H9 (cell line): ENCODE data around the gene TPD52L1. TPM values are rescaled to one million over a fixed set of nuclear protein-coding genes. Genes with fewer than 3 reads are reported as not detected.

ENCODE experiments used
- DNase-seq: peaks from one replicate; pipeline ENCODE4 v3.0.0-alpha.2; 2017
- H2AFZ ChIP-seq: one replicate; pipeline ENCODE4 v1.6.1; 2013; ENCODE audit warnings: mild to moderate bottlenecking, low read length, control low read depth, moderate library complexity
- H2AK5ac ChIP-seq: 2 replicates; pipeline ENCODE4 v1.6.1; 2013; ENCODE audit warnings: low read length, control low read depth, mixed read lengths; ENCODE audit not compliant: insufficient read length
- H2BK120ac ChIP-seq: one replicate; pipeline ENCODE4 v1.6.1; 2013; ENCODE audit warnings: low read depth, mild to moderate bottlenecking, low read length, control low read depth, inconsistent platforms; ENCODE audit not compliant: poor library complexity, severe bottlenecking
- H2BK12ac ChIP-seq: 2 replicates; pipeline ENCODE4 v1.6.1; 2013; ENCODE audit warnings: low read length, control low read depth, mixed read lengths, low read depth; ENCODE audit not compliant: insufficient read length
- H2BK15ac ChIP-seq: 2 replicates; pipeline ENCODE4 v1.6.1; 2013; ENCODE audit warnings: low read depth, low read length, control low read depth
- H2BK20ac ChIP-seq: one replicate; pipeline ENCODE4 v1.6.1; 2013; ENCODE audit warnings: low read depth, mild to moderate bottlenecking, low read length, control low read depth, inconsistent platforms; ENCODE audit not compliant: poor library complexity, severe bottlenecking
- H2BK5ac ChIP-seq: 2 replicates; pipeline ENCODE4 v1.6.1; 2013; ENCODE audit warnings: low read length, control low read depth, mixed read lengths; ENCODE audit not compliant: insufficient read length
- H3K14ac ChIP-seq: 2 replicates; pipeline ENCODE4 v1.6.1; 2013; ENCODE audit warnings: low read length, control low read depth; ENCODE audit not compliant: insufficient read depth
- H3K18ac ChIP-seq: 2 replicates; pipeline ENCODE4 v1.6.1; 2013; ENCODE audit warnings: low read depth, mild to moderate bottlenecking, mixed read lengths, low read length, control low read depth; ENCODE audit not compliant: insufficient read length
- H3K23ac ChIP-seq: 2 replicates; pipeline ENCODE4 v1.6.1; 2013; ENCODE audit warnings: low read length, control low read depth, mixed read lengths, low read depth; ENCODE audit not compliant: insufficient read length
- H3K23me2 ChIP-seq: 2 replicates; pipeline ENCODE4 v1.6.1; 2013; ENCODE audit warnings: low read depth, mild to moderate bottlenecking, mixed read lengths, low read length, control low read depth; ENCODE audit not compliant: insufficient read length, poor library complexity, severe bottlenecking
- H3K27ac ChIP-seq: 2 replicates; pipeline ENCODE4 v1.5.1; 2013; ENCODE audit warnings: low read length, control low read depth, mixed read lengths, low read depth; ENCODE audit not compliant: insufficient read length
- H3K27me3 ChIP-seq: 2 replicates; pipeline ENCODE4 v1.6.1; 2013; ENCODE audit warnings: low read length, control low read depth, inconsistent platforms; ENCODE audit not compliant: insufficient read depth
- H3K4ac ChIP-seq: 2 replicates; pipeline ENCODE4 v1.6.1; 2013; ENCODE audit warnings: low read depth, mild to moderate bottlenecking, control low read depth, inconsistent platforms, low read length, moderate library complexity
- H3K4me1 ChIP-seq: 2 replicates; pipeline ENCODE4 v1.6.1; 2013; ENCODE audit warnings: low read length, control low read depth, inconsistent platforms; ENCODE audit not compliant: insufficient read depth
- H3K4me2 ChIP-seq: 2 replicates; pipeline ENCODE4 v1.6.1; 2013; ENCODE audit warnings: low read length, control low read depth, mixed read lengths; ENCODE audit not compliant: insufficient read length, insufficient read depth
- H3K56ac ChIP-seq: 2 replicates; pipeline ENCODE4 v1.6.1; 2013; ENCODE audit warnings: low read depth, mild to moderate bottlenecking, mixed read lengths, low read length, control low read depth; ENCODE audit not compliant: insufficient read length
- H3K79me1 ChIP-seq: 2 replicates; pipeline ENCODE4 v1.6.1; 2013; ENCODE audit warnings: low read depth, mild to moderate bottlenecking, moderate library complexity, low read length, control low read depth, inconsistent platforms; ENCODE audit not compliant: insufficient read depth, poor library complexity, severe bottlenecking
- H3K79me2 ChIP-seq: 2 replicates; pipeline ENCODE4 v1.6.1; 2013; ENCODE audit warnings: low read length, control low read depth, inconsistent platforms; ENCODE audit not compliant: insufficient read depth
- H3K9ac ChIP-seq: 2 replicates; pipeline ENCODE4 v1.6.1; 2013; ENCODE audit warnings: low read length, control low read depth, mixed read lengths; ENCODE audit not compliant: insufficient read length; ENCODE audit errors: extremely low read depth
- H3K9me3 ChIP-seq: one replicate; pipeline ENCODE4 v1.6.1; 2013; ENCODE audit warnings: low read depth, low read length, inconsistent platforms; ENCODE audit not compliant: control insufficient read depth
- H3T11ph ChIP-seq: one replicate; pipeline ENCODE4 v1.6.1; 2013; ENCODE audit warnings: mild to moderate bottlenecking, low read length, control low read depth, inconsistent platforms
- H4K20me1 ChIP-seq: one replicate; pipeline ENCODE4 v1.6.1; 2013; ENCODE audit not compliant: control insufficient read depth, insufficient read length, insufficient read depth
- H4K5ac ChIP-seq: 2 replicates; pipeline ENCODE4 v1.6.1; 2013; ENCODE audit warnings: low read depth, mild to moderate bottlenecking, mixed read lengths, low read length, control low read depth; ENCODE audit not compliant: insufficient read length
- H4K8ac ChIP-seq: replicated peaks from 2 replicates; pipeline ENCODE4 v1.6.1; 2013; ENCODE audit warnings: low read length, control low read depth, mixed read lengths, low read depth; ENCODE audit not compliant: insufficient read length
- H4K91ac ChIP-seq: 2 replicates; pipeline ENCODE4 v1.6.1; 2013; ENCODE audit warnings: low read depth, mild to moderate bottlenecking, moderate library complexity, mixed read lengths, low read length, control low read depth; ENCODE audit not compliant: insufficient read length
- H3K27ac Mint-ChIP-seq, 3 experiments: 2 replicates in 2 of 3; 3 replicates in 1 of 3; pipeline ENCODE4 v1.8.0; 2020 to 2021; ENCODE audit warnings: mixed read lengths in 3 of 3, mild to moderate bottlenecking in 1 of 3, moderate library complexity in 1 of 3
- H3K27me3 Mint-ChIP-seq: 2 replicates; pipeline ENCODE4 v1.8.0; 2021; ENCODE audit warnings: low read depth, mild to moderate bottlenecking, moderate library complexity, mixed read lengths
- H3K36me3 Mint-ChIP-seq, 3 experiments: 2 replicates in 2 of 3; 3 replicates in 1 of 3; pipeline ENCODE4 v1.8.0; 2020 to 2021; ENCODE audit warnings: low read depth in 3 of 3, mixed read lengths in 3 of 3; ENCODE audit not compliant: insufficient read depth in 1 of 3
- H3K4me1 Mint-ChIP-seq, 2 experiments: 2 replicates each; pipeline ENCODE4 v1.8.0; 2020; ENCODE audit warnings: mixed read lengths in 2 of 2
- H3K4me3 Mint-ChIP-seq, 2 experiments: 2 replicates in 1 of 2; 3 replicates in 1 of 2; pipeline ENCODE4 v1.8.0; 2020 to 2021; ENCODE audit warnings: mild to moderate bottlenecking in 2 of 2, mixed read lengths in 2 of 2, moderate library complexity in 1 of 2
- H3K9me3 Mint-ChIP-seq, 2 experiments: 2 replicates in 1 of 2; 3 replicates in 1 of 2; pipeline ENCODE4 v1.8.0; 2020; ENCODE audit warnings: mild to moderate bottlenecking in 2 of 2, mixed read lengths in 2 of 2, moderate library complexity in 1 of 2
- CTCF ChIP-seq: fragments of 200-600 bp; sonication (generic); conservative IDR thresholded peaks from 3 replicates; pipeline ENCODE4 v1.8.0; 2021; ENCODE audit warnings: antibody characterized with exemption, mild to moderate bottlenecking
- WGBS: extraction: QIAGEN DNeasy Blood & Tissue Kit; methylation state at CpG from one replicate; pipeline ENCODE4 v1.1.7; 2013; ENCODE audit warnings: missing lambda C conversion rate, low lambda C conversion rate, mixed read lengths; ENCODE audit not compliant: insufficient read length; ENCODE audit errors: extremely low coverage; 5-methylcytosine and 5-hydroxymethylcytosine counted together
- total RNA-seq: library from RNA; stranded (reverse); gene quantifications from 2 replicates; pipeline ENCODE4 v1.2.1, GENCODE V29; 2021

The TPD52L1 gene
- total RNA-seq, 1 experiment from 2014 or later = 6.6 TPM

- H2BK15ac ChIP-seq = no peak overlapping the region
- no peak overlapping the region for H3K23ac ChIP-seq
- H3K9me3 ChIP-seq = no peaks in the 10 kb centered on the region
- no peak overlapping the region for H3K27ac Mint-ChIP-seq
- H2AK5ac ChIP-seq = no peak overlapping the region
- no peak for DNase-seq
- no peaks in the 10 kb centered on the region for H3K9me3 Mint-ChIP-seq
- H3K14ac ChIP-seq = no peak overlapping the region
- no peak overlapping the region for H4K91ac ChIP-seq
- H3K18ac ChIP-seq = no peak overlapping the region
- no peaks in the 10 kb centered on the region for H3K79me1 ChIP-seq
- H3K27ac ChIP-seq = no peak overlapping the region
- WGBS = no CpG with 5 or more reads among the region's 3 CpGs
- H3K9ac ChIP-seq = no peak overlapping the region
- no peak overlapping the region for H3K4me2 ChIP-seq
- H2BK12ac ChIP-seq = no peak overlapping the region
- H3K4me1 Mint-ChIP-seq = peaks cover 4% of the 10 kb centered on the region in 2 experiments
- H2AFZ ChIP-seq = no peak overlapping the region
- no peaks in the 10 kb centered on the region for H3K79me2 ChIP-seq
- H4K20me1 ChIP-seq = no peaks in the 10 kb centered on the region
- H3K4ac ChIP-seq = no peak overlapping the region
- H3T11ph ChIP-seq = no peak overlapping the region
- H3K4me3 Mint-ChIP-seq = no peak overlapping the region
- no peaks in the 10 kb centered on the region for H3K36me3 Mint-ChIP-seq
- no peaks in the 10 kb centered on the region for H3K27me3 ChIP-seq
- no peak overlapping the region for H2BK5ac ChIP-seq
- TF ChIP-seq CTCF = no peak
- no peaks in the 10 kb centered on the region for H3K27me3 Mint-ChIP-seq
- no peak overlapping the region for H4K5ac ChIP-seq
- no peak overlapping the region for H3K56ac ChIP-seq
- no peak overlapping the region for H4K8ac ChIP-seq
- H3K23me2 ChIP-seq = no peaks in the 10 kb centered on the region
- no peak overlapping the region for H2BK120ac ChIP-seq
- no peaks in the 10 kb centered on the region for H3K4me1 ChIP-seq
- H2BK20ac ChIP-seq = no peak overlapping the region
Observed at GRCh38 chr6:125255201-125255600, 101.6 kb downstream of the TPD52L1 start.
